Keratinocyte (primary cell): Measurements from ENCODE around the gene MYL10. TPM values are rescaled to one million over a fixed set of nuclear protein-coding genes. Genes with fewer than 3 reads are reported as not detected.
"Not testable (repeated sequence)": the region's sequence is repeated elsewhere in the genome, so short reads cannot be mapped to it uniquely, and the experiment has no call there.

Source experiments
- DNase-seq: peaks from one replicate; pipeline ENCODE4 v3.0.0-alpha.2; 2011; ENCODE audit warnings: low read depth, missing footprints, low spot score
- FAIRE-seq: peaks from 2 replicates; lab custom pipeline; 2011; peaks lifted over from hg19 to GRCh38; lab: Jason Lieb, UNC
- H2AFZ ChIP-seq: 2 replicates; pipeline ENCODE4 v1.6.0; 2012; ENCODE audit warnings: low read length, control low read depth, inconsistent platforms; ENCODE audit not compliant: control insufficient read depth
- H3K27ac ChIP-seq: 2 replicates; pipeline ENCODE4 v1.5.1; 2011; ENCODE audit warnings: low read length; ENCODE audit not compliant: control insufficient read depth, insufficient read depth
- H3K27me3 ChIP-seq: 3 replicates; pipeline ENCODE4 v1.6.0; 2011; ENCODE audit warnings: low read length; ENCODE audit not compliant: control insufficient read depth, insufficient read depth; ENCODE audit errors: extremely low read depth
- H3K36me3 ChIP-seq, 2 experiments: 2 replicates in 1 of 2; 3 replicates in 1 of 2; pipeline ENCODE4 v1.5.1; 2011; ENCODE audit warnings: low read length in 2 of 2, mild to moderate bottlenecking in 1 of 2; ENCODE audit not compliant: control insufficient read depth in 2 of 2, insufficient read depth in 2 of 2; ENCODE audit errors: extremely low read depth in 1 of 2
- H3K4me1 ChIP-seq: 3 replicates; pipeline ENCODE4 v1.5.1; 2011; ENCODE audit warnings: low read length; ENCODE audit not compliant: control insufficient read depth, insufficient read depth; ENCODE audit errors: extremely low read depth
- H3K4me2 ChIP-seq: 3 replicates; pipeline ENCODE4 v1.6.0; 2011; ENCODE audit warnings: low read depth, low read length; ENCODE audit not compliant: control insufficient read depth, insufficient read depth; ENCODE audit errors: extremely low read depth
- H3K4me3 ChIP-seq, 3 experiments: fragments of 200-600 bp in 1 of 3; sonication (generic) in 1 of 3; 2 replicates in 2 of 3; 3 replicates in 1 of 3; pipeline ENCODE4 v1.5.1; 2011 to 2016; ENCODE audit warnings: low read length in 3 of 3, mild to moderate bottlenecking in 3 of 3, control low read depth in 2 of 3, inconsistent platforms in 1 of 3, low read depth in 1 of 3, mixed read lengths in 1 of 3, mixed run types in 1 of 3, moderate library complexity in 1 of 3; ENCODE audit not compliant: control insufficient read depth in 2 of 3, insufficient read depth in 2 of 3; ENCODE audit errors: extremely low read depth in 1 of 3
- H3K79me2 ChIP-seq: 2 replicates; pipeline ENCODE4 v1.6.0; 2012; ENCODE audit warnings: low read length; ENCODE audit not compliant: control insufficient read depth, insufficient read depth
- H3K9ac ChIP-seq: 3 replicates; pipeline ENCODE4 v1.6.0; 2011; ENCODE audit warnings: low read length; ENCODE audit not compliant: control insufficient read depth, insufficient read depth; ENCODE audit errors: extremely low read depth
- H3K9me1 ChIP-seq: 3 replicates; pipeline ENCODE4 v1.6.0; 2011; ENCODE audit warnings: low read length; ENCODE audit not compliant: control insufficient read depth, insufficient read depth; ENCODE audit errors: extremely low read depth
- H3K9me3 ChIP-seq: 2 replicates; pipeline ENCODE4 v1.5.1; 2012; ENCODE audit warnings: low read depth, low read length; ENCODE audit not compliant: control insufficient read depth
- H4K20me1 ChIP-seq: 3 replicates; pipeline ENCODE4 v1.6.0; 2011; ENCODE audit warnings: low read length; ENCODE audit not compliant: control insufficient read depth, insufficient read depth; ENCODE audit errors: extremely low read depth
- CTCF ChIP-seq, 3 experiments: IDR thresholded peaks in 1 of 3; conservative IDR thresholded peaks in 1 of 3; optimal IDR thresholded peaks in 1 of 3; 2 replicates in 2 of 3; 3 replicates in 1 of 3; pipeline versions ENCODE3 to v1.5.1; 2011; ENCODE audit warnings: low read length in 3 of 3, mild to moderate bottlenecking in 3 of 3, moderate library complexity in 2 of 3, control low read depth in 1 of 3, inconsistent platforms in 1 of 3; ENCODE audit not compliant: insufficient read depth in 2 of 3; ENCODE audit errors: extremely low read depth in 1 of 3
- EZH2 ChIP-seq: IDR thresholded peaks from one replicate; pipeline ENCODE4 v1.6.1; 2012; ENCODE audit warnings: inconsistent platforms, mild to moderate bottlenecking, low read length, moderate library complexity
- dilution Hi-C: fragments of 300-500 bp; cut with MboI; formaldehyde crosslinking; loops from one replicate; pipeline ENCODE4 v1.7.0; 2020; ENCODE audit warnings: low sequenced_read_pairs; ENCODE audit not compliant: extremely low pct_ligation_motif_present
- polyA plus RNA-seq, 5 experiments: library from polyadenylated mRNA; depleted of rRNA in 3 of 5; stranded (reverse) in 3 of 5; stranded (forward) in 1 of 5; unstranded in 1 of 5; fragments of >200 nt; gene quantifications; 1 replicate in 1 of 5; 2 replicates in 3 of 5; 3 replicates in 1 of 5; pipeline versions ENCODE4 v1.2.1 to v1.2.3, GENCODE V29; 2011 to 2012; ENCODE audit warnings: missing spikeins in 2 of 5, low read depth in 1 of 5, low replicate concordance in 1 of 5

Gene MYL10
- polyA plus RNA-seq, 1 donor (not counting 4 experiments of a cell fraction or from before 2014, with no cell fraction given), result not detected

GRCh38 chr7:101645951-101646350, 16.9 kb upstream of the MYL10 start:
- Histone ChIP-seq H3K4me2 (no peak overlapping the region), H3K27ac (no peak overlapping the region), H4K20me1 (no peaks in the 10 kb centered on the region), H3K36me3 (no peaks in the 10 kb centered on the region), H3K9me1 (no peaks in the 10 kb centered on the region), H3K4me3 (no peak overlapping the region), H3K27me3 (peaks cover 10% of the 10 kb centered on the region), H2AFZ (no peak overlapping the region), H3K79me2 (no peaks in the 10 kb centered on the region), H3K9ac (no peak overlapping the region), H3K4me1 (no peaks in the 10 kb centered on the region), H3K9me3 (no peaks in the 10 kb centered on the region)
- dilution Hi-C loops, result no loop called here
- DNase-seq (no peak), FAIRE-seq (no peak)
- TF ChIP-seq CTCF (optimal IDR thresholded peaks at IDR 0.05 in 1 of 3, IDR thresholded peaks at IDR 0.05 in 1 of 3, conservative IDR thresholded peaks at IDR 0.05 in 1 of 3; ENCODE audit: extremely low read depth in 1 of 3, insufficient read depth in 2 of 3, low read length in 3 of 3), result no peak

DNA sequence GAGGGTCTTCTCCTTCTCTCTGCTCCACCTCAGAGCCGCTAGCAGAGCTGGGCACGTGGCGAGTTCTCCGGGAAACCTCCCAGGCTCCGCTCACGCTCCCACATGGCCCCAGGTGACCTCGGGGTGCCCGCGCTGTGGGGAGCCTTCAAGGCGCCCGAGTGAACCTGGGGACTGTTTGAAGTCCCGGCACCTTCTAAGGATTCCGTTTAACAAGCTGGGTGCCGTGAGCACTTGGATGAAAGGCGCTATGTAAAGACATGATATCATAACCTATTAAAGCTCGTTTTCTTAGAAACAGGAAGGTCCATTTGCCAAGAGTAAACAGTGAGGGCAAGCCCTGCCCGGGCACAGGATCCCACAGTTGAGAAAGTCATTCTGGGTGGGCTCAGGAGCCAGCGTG, 15.8 kb upstream of the MYL10 start:
- no peak overlapping the region for H2AFZ ChIP-seq
- H3K9me3 ChIP-seq, result no peaks in the 10 kb centered on the region
- no peak overlapping the region for H3K27ac ChIP-seq
- no peak overlapping the region for H3K4me3 ChIP-seq
- FAIRE-seq (no peak), DNase-seq (no peak)
- peaks cover 7% of the 10 kb centered on the region for H3K27me3 ChIP-seq
- H3K4me2 ChIP-seq, result peak overlapping the region; percentile 16
- no peak overlapping the region for H3K9ac ChIP-seq
- H3K4me1 ChIP-seq, result no peaks in the 10 kb centered on the region
- H3K9me1 ChIP-seq, result no peaks in the 10 kb centered on the region
- no peaks in the 10 kb centered on the region for H3K36me3 ChIP-seq
- no peaks in the 10 kb centered on the region for H3K79me2 ChIP-seq
- H4K20me1 ChIP-seq, result no peaks in the 10 kb centered on the region
- dilution Hi-C loops, result no loop called here
- TF ChIP-seq EZH2, result no peak
- no peak for TF ChIP-seq CTCF (optimal IDR thresholded peaks at IDR 0.05 in 1 of 3, IDR thresholded peaks at IDR 0.05 in 1 of 3, conservative IDR thresholded peaks at IDR 0.05 in 1 of 3; ENCODE audit: extremely low read depth in 1 of 3, insufficient read depth in 2 of 3, low read length in 3 of 3)

GRCh38 chr7:101639127-101639526, 10.0 kb upstream of the MYL10 start:
- H2AFZ ChIP-seq, dilution Hi-C loops, H3K4me2 ChIP-seq, H3K9me3 ChIP-seq, H3K4me3 ChIP-seq, DNase-seq, H4K20me1 ChIP-seq, H3K27me3 ChIP-seq, H3K4me1 ChIP-seq, H3K79me2 ChIP-seq, FAIRE-seq, H3K9ac ChIP-seq, H3K9me1 ChIP-seq, H3K36me3 ChIP-seq, H3K27ac ChIP-seq: not testable (repeated sequence)
